SH-SY5Y (cell line): ENCODE measurements around the gene GOLT1A.

Experiments used
- GATA2 ChIP-seq: IDR thresholded peaks from 2 replicates; pipeline ENCODE4 v1.6.1; 2011; ENCODE audit warnings: mild to moderate bottlenecking, low read depth, low read length
- GATA3 ChIP-seq: IDR thresholded peaks from 2 replicates; pipeline ENCODE4 v1.6.1; 2011; ENCODE audit warnings: low read depth, mild to moderate bottlenecking, low read length, moderate library complexity

DNA sequence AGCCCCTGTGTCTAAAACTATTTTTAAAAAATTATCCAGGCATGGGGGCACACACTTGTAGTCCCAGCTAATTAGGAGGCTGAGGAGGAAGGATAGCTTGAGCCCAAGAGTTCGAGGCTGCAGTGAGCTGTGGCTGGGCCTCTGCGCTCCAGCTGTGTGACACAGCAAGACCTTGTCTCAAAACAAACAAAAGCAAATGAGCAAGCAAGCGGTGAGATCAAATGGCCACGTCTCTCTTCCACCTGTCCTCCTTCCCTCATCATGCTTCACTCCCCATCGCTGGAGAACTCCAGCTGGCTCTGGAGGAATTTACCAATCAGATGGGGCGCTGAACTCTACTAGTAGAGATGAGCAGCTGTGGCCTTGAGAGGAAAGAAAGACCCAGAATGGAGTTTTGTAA is 33.7 kb downstream of the GOLT1A start:
- TF ChIP-seq GATA2, result no peak
- TF ChIP-seq GATA3, result no peak
